Pancreas (tissue), 10 donors: ENCODE measurements around the gene SELENOO. TPM values are rescaled to one million over a fixed set of nuclear protein-coding genes. Genes with fewer than 3 reads are reported as not detected.

Experiments used
- ATAC-seq, 4 donors: fragments of 200-7000 bp; cut with Tn5 transposase; one replicate each; pipeline versions ENCODE4 v1.8.0 to v1.9.1; 2020; ENCODE audit warnings: mild to moderate bottlenecking in 4 of 4, moderate library complexity in 4 of 4
- DNase-seq, 6 donors: peaks; one replicate each; pipeline ENCODE4 v3.0.0-alpha.2; 2020
- FAIRE-seq: peaks from 2 replicates; lab custom pipeline; 2012; peaks lifted over from hg19 to GRCh38; lab: Jason Lieb, UNC
- H3K27ac ChIP-seq, 4 donors: fragments of 200-600 bp; sonication (generic); 1 replicate in 3 of 4; 2 replicates in 1 of 4; pipeline versions ENCODE4 v1.5.0 to v1.8.0; 2020
- H3K27me3 ChIP-seq, 4 donors: fragments of 200-600 bp; one replicate each; pipeline ENCODE4 v1.8.0; 2021
- H3K36me3 ChIP-seq, 3 donors: fragments of 200-600 bp; sonication (generic) in 1 of 3; one replicate each; pipeline versions ENCODE4 v1.5.0 to v1.8.0; 2020 to 2021
- H3K4me1 ChIP-seq, 3 donors: fragments of 200-600 bp; one replicate each; pipeline ENCODE4 v1.8.0; 2021
- H3K4me3 ChIP-seq, 4 donors: fragments of 200-600 bp; sonication (generic) in 2 of 4; one replicate each; pipeline versions ENCODE4 v1.5.0 to v1.8.0; 2020 to 2021
- H3K9me3 ChIP-seq, 4 donors: fragments of 200-600 bp; one replicate each; pipeline ENCODE4 v1.8.0; 2021
- WGBS, 2 donors: extraction: QIAGEN DNeasy Blood & Tissue Kit; methylation state at CpG; one replicate each; pipeline ENCODE4 v1.1.7; 2013; 5-methylcytosine and 5-hydroxymethylcytosine counted together
- intact Hi-C, 3 donors: fragments of 100-400 bp; cut with DNase I; formaldehyde crosslinking; loops; one replicate each; pipeline versions ENCODE4 v1.11.1 to v1.14.2; 2022
- polyA plus RNA-seq, 2 donors: library from polyadenylated mRNA; stranded (reverse); fragments of 200-250 nt; gene quantifications; one replicate each; pipeline ENCODE4 v1.2.3, GENCODE V29; 2013
- total RNA-seq, 6 donors: library from RNA; stranded (reverse); fragmentation: NEBNext Ultra II Directional in 4 of 6; extraction: Animal tissue kit (Norgen Biotek cat#: 25700) in 4 of 6; gene quantifications; one replicate each; pipeline versions ENCODE4 v1.2.1 to v1.2.4, GENCODE V29; 2021 to 2023
- TF ChIP-seq, protein P1 (sequence below), 4 donors: fragments of 200-600 bp; sonication (generic) in 3 of 4; IDR thresholded peaks; one replicate each; pipeline versions ENCODE4 v1.5.0 to v1.8.0; 2021; ENCODE audit warnings: antibody characterized with exemption in 4 of 4
- donor health status: healthy with polysubstance abuse.
- donor health status: DM: no; HTN: no; CAD: no; lungs with moderate emphysema.
- donor health status: DM: no; HTN: no; CAD: no.
- donor health status: control.
- donor health status: control.
- donor health status: Bipolar disorder and iron deficiency.
- donor health status: DM: yes; HTN: yes; CAD: no.
- donor health status: DM: no; HTN: no; CAD: no.
- donor health status: DM: no; HTN: no; CAD: no.
- donor health status: DM: yes; HTN: yes; CAD: no.

The SELENOO gene
- total and polyA plus RNA-seq, 8 donors, result 11.6 to 79.8 (median 14.3) TPM

DNA sequence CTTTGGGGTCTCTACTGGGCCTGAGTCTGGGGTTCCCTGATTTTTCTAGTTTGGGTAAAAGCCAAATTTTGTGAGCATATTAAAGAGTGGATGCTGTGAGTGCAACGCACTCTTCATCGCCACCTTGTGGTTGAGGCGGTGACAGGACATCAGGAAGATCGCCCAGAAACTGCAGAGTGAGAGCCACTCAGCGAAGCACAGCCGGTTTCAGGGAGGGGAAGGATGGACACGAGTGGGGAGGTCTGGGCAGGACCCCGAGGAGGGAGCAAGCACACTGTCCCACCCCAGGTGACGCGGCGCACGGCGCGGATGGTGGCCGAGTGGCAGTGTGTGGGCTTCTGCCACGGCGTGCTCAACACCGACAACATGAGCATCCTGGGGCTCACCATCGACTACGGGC, 9.1 kb downstream of the SELENOO start:
- H3K27ac ChIP-seq, result no peak overlapping the region
- H3K4me1 ChIP-seq, result no peaks in the 10 kb centered on the region
- no peaks in the 10 kb centered on the region for H3K9me3 ChIP-seq
- peaks cover 0 to 35% (median 4%) of the 10 kb centered on the region in 3 donors for H3K36me3 ChIP-seq
- TF ChIP-seq, protein P1, sequence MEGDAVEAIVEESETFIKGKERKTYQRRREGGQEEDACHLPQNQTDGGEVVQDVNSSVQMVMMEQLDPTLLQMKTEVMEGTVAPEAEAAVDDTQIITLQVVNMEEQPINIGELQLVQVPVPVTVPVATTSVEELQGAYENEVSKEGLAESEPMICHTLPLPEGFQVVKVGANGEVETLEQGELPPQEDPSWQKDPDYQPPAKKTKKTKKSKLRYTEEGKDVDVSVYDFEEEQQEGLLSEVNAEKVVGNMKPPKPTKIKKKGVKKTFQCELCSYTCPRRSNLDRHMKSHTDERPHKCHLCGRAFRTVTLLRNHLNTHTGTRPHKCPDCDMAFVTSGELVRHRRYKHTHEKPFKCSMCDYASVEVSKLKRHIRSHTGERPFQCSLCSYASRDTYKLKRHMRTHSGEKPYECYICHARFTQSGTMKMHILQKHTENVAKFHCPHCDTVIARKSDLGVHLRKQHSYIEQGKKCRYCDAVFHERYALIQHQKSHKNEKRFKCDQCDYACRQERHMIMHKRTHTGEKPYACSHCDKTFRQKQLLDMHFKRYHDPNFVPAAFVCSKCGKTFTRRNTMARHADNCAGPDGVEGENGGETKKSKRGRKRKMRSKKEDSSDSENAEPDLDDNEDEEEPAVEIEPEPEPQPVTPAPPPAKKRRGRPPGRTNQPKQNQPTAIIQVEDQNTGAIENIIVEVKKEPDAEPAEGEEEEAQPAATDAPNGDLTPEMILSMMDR (IDR thresholded peaks at IDR 0.05), result peak; percentile 70 to 84 (median 72)
- intact Hi-C loops, result loop anchor here in 2 of 3 donors (2.0 kb wide), 2 partner anchors 61 to 63 kb away; no protein-coding TSS in a partner anchor
- FAIRE-seq (no peak), DNase-seq (peak in 4 of 6 donors; percentile 49 to 77 (median 62)), ATAC-seq (peak; percentile 73 to 84 (median 80))
- H3K4me3 ChIP-seq, result no peak overlapping the region
- WGBS, 2 donors, result 59 to 61% methylated on average over 20 of the region's 20 CpGs
- no peaks in the 10 kb centered on the region for H3K27me3 ChIP-seq

DNA sequence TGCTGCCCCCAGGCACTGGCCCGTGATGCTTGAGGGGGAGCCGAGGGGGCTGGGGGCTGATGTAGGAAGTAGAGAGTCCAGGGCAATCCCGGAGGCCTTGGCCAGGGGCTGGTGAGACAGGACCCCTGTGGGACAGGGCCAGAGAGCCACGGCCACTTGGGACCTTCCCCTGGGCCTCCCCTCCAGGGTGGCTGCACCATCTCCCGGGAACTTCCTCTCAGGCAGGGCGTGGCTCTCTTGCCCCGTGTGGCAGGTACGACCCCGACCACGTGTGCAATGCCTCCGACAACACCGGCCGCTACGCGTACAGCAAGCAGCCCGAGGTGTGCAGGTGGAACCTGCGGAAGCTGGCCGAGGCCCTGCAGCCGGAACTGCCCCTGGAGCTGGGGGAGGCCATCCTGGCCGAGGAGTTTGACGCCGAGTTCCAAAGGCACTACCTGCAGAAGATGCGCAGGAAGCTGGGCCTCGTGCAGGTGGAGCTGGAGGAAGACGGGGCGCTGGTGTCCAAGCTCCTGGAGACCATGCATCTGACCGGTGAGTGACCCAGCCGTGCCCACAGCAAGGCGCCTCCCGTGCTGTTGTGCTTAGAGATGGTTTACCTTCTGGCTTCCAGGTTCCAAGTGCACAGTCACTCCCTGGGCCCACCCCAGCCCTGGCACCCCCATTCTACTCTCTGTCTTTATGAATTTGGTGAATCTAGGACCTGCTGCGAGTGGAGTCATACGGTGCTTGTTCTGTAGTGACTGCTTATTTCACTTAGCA, 9.7 kb downstream of the SELENOO start:
- intact Hi-C loops, result loop anchor here in 2 of 3 donors (2.0 kb wide), 2 partner anchors 62 to 64 kb away; no protein-coding TSS in a partner anchor
- no peak overlapping the region for H3K27ac ChIP-seq
- no peaks in the 10 kb centered on the region for H3K9me3 ChIP-seq
- no peaks in the 10 kb centered on the region for H3K27me3 ChIP-seq
- DNase-seq, result peak in 3 of 6 donors; percentile 18 to 84 (median 46)
- FAIRE-seq, result no peak
- no peak overlapping the region for H3K4me3 ChIP-seq
- ATAC-seq, result peak in 2 of 4 donors; percentile 2 to 4
- no peaks in the 10 kb centered on the region for H3K4me1 ChIP-seq
- H3K36me3 ChIP-seq, result peaks cover 0 to 39% (median 4%) of the 10 kb centered on the region in 3 donors
- 84 to 87% methylated on average over 28 to 32 of the region's 32 CpGs for WGBS, 2 donors
- TF ChIP-seq, protein P1 (IDR thresholded peaks at IDR 0.05), result no peak

DNA sequence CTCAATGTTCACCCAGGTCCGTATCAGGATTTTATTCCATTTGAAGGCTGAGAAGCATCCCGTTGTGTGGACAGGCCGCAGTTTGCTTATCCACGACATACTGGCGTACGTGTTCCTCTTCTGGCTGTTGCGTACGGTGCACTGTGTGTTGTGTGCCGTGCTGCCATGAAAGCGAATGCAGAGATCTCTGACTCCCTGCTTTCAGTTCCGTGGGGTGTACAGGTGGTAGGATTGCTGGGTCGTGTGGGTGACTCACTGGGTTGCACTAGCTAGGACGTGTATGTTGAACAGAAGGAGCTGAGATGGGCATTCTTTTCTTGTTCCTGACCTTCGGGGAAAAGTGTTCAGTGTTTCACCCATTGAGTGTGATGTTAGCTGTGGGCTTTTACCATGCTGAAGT, 10.3 kb downstream of the SELENOO start:
- FAIRE-seq, result no peak
- Histone ChIP-seq H3K27ac (no peak overlapping the region), H3K9me3 (no peaks in the 10 kb centered on the region), H3K27me3 (no peaks in the 10 kb centered on the region), H3K4me1 (no peaks in the 10 kb centered on the region), H3K4me3 (no peak overlapping the region), H3K36me3 (peaks cover 0 to 45% (median 8%) of the 10 kb centered on the region in 3 donors)
- no peak for ATAC-seq
- 85 to 92% methylated on average over 14 of the region's 14 CpGs for WGBS, 2 donors
- intact Hi-C loops, result loop anchor here in 2 of 3 donors (2.0 kb wide), 2 partner anchors 62 to 64 kb away; no protein-coding TSS in a partner anchor
- no peak for DNase-seq
- TF ChIP-seq, protein P1 (IDR thresholded peaks at IDR 0.05), result no peak

DNA sequence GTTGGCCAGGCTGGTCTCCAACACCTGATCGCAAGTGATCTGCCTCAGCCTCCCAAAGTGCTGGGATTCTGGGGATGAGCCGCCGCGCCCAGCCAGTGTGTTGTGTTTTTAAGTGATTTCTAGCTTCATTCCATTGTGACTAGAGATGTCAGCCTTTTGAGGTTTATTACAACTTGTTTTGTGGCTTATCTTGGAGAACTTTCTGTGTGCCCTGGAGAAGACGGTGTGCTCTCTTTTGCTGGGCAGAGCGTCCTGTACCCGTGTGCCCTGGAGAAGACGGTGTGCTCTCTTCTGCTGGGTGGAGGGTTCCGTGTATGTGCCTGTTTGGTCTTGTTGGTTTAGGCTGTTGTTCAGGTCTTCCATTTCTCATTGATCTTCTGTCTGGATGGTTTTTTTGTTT, 12.5 kb downstream of the SELENOO start:
- H3K4me3 ChIP-seq, result no peak overlapping the region
- 93 to 97% methylated on average over 9 of the region's 9 CpGs for WGBS, 2 donors
- FAIRE-seq, result no peak
- ATAC-seq, result no peak
- no peaks in the 10 kb centered on the region for H3K27me3 ChIP-seq
- TF ChIP-seq, protein P1 (IDR thresholded peaks at IDR 0.05), result no peak
- no peak overlapping the region for H3K27ac ChIP-seq
- DNase-seq, result peak in 1 of 6 donors; percentile 7
- intact Hi-C loops, result no loop called here
- no peaks in the 10 kb centered on the region for H3K9me3 ChIP-seq
- no peaks in the 10 kb centered on the region for H3K4me1 ChIP-seq
- peaks cover 0 to 57% (median 24%) of the 10 kb centered on the region in 3 donors for H3K36me3 ChIP-seq
